ENCODE data around the gene PCDHGA7. TPM values are rescaled to one million over a fixed set of nuclear protein-coding genes. Genes with fewer than 3 reads are reported as not detected.

The PCDHGA7 gene
- total and polyA plus RNA-seq, 12 donors, result 0.37 to 5.0 (median 1.6) TPM

DNA sequence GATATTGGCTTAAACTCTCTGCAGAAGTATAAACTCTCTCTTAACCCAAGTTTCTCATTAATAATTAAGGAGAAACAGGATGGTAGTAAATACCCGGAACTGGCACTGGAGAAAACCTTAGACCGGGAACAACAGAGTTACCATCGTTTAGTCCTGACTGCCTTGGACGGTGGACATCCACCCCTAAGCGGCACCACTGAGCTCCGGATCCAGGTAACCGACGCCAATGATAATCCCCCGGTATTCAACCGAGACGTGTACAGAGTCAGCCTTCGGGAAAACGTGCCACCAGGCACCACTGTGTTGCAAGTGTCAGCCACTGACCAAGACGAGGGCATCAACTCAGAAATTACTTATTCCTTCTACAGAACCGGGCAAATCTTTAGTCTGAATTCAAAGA, 16.1 kb downstream of the PCDHGA7 start:
- no peak overlapping the region for H3K4me3 ChIP-seq
- WGBS, 4 donors, result 19 to 44% (median 23%) methylated on average over 9 to 15 of the region's 15 CpGs
- no peak for DNase-seq
- H3K27ac ChIP-seq, result no peak overlapping the region
- H3K36me3 ChIP-seq (replicated peaks in 1 of 2), result no peaks in the 10 kb centered on the region
- peaks cover 5 to 42% (median 8%) of the 10 kb centered on the region in 3 donors for H3K9me3 ChIP-seq (replicated peaks in 1 of 3)
- no peaks in the 10 kb centered on the region for H3K27me3 ChIP-seq
- no peak for TF ChIP-seq POLR2A (IDR thresholded peaks at IDR 0.05)
- TF ChIP-seq, protein P1, sequence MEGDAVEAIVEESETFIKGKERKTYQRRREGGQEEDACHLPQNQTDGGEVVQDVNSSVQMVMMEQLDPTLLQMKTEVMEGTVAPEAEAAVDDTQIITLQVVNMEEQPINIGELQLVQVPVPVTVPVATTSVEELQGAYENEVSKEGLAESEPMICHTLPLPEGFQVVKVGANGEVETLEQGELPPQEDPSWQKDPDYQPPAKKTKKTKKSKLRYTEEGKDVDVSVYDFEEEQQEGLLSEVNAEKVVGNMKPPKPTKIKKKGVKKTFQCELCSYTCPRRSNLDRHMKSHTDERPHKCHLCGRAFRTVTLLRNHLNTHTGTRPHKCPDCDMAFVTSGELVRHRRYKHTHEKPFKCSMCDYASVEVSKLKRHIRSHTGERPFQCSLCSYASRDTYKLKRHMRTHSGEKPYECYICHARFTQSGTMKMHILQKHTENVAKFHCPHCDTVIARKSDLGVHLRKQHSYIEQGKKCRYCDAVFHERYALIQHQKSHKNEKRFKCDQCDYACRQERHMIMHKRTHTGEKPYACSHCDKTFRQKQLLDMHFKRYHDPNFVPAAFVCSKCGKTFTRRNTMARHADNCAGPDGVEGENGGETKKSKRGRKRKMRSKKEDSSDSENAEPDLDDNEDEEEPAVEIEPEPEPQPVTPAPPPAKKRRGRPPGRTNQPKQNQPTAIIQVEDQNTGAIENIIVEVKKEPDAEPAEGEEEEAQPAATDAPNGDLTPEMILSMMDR (IDR thresholded peaks at IDR 0.05), result no peak
- intact Hi-C loops (cut with DNase I), result no loop called here
- no peaks in the 10 kb centered on the region for H3K4me1 ChIP-seq (replicated peaks in 1 of 2)

GRCh38 chr5:141399555-141400258, 17.2 kb downstream of the PCDHGA7 start:
- no peak for TF ChIP-seq POLR2A (IDR thresholded peaks at IDR 0.05)
- intact Hi-C loops (cut with DNase I), result no loop called here
- H3K9me3 ChIP-seq (replicated peaks in 1 of 3), result peaks cover 5 to 44% (median 8%) of the 10 kb centered on the region in 3 donors
- no peaks in the 10 kb centered on the region for H3K27me3 ChIP-seq
- H3K4me3 ChIP-seq, result no peak overlapping the region
- no peaks in the 10 kb centered on the region for H3K4me1 ChIP-seq (replicated peaks in 1 of 2)
- WGBS, 4 donors, result 19 to 24% (median 21%) methylated on average over 3 to 61 of the region's 61 CpGs
- H3K27ac ChIP-seq, result no peak overlapping the region
- no peak for DNase-seq
- H3K36me3 ChIP-seq (replicated peaks in 1 of 2), result no peaks in the 10 kb centered on the region

DNA sequence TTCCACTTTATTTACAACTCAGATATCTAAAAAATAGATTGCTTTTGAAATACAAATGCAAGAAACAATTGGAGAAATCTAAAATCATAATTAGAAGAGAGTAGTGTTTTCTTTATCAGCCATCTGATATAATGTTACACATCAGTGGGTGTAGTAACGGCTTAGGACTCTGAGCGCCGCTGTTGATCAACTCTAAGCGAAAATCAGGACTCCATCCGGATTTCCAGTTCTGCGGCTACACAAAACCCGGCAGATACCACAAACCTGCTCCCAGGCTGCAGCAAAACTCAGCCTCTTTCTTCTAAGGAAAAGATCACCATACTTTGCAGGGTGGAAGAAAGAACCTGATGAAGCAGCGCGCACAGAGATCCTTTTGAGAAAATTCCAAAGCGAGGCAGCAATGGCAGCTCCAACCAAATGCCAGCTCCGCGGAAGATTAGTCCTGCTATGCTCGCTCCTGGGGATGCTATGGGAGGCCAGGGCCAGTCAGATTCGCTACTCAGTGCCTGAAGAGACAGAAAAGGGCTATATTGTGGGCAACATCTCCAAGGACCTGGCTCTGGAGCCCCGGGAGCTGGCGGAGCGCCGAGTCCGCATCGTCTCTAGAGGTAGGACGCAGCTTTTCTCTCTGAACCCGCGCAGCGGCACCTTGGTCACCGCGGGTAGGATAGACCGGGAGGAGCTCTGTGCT, 20.2 kb downstream of the PCDHGA7 start, which contains the start of gene PCDHGA9:
PCDHGA9 (plus strand) TSS at position 226 of the 691 bp plus-strand sequence; CDS start at position 401, 175 bp downstream.
- no peak for TF ChIP-seq POLR2A (IDR thresholded peaks at IDR 0.05)
- TF ChIP-seq, protein P1 (IDR thresholded peaks at IDR 0.05), result peak in 3 of 6 experiments; percentile 32 to 37 (median 34)
- Histone ChIP-seq H3K36me3 (replicated peaks in 1 of 2) (no peaks in the 10 kb centered on the region), H3K27me3 (no peaks in the 10 kb centered on the region), H3K9me3 (replicated peaks in 1 of 3) (peaks cover 0 to 64% (median 8%) of the 10 kb centered on the region in 3 donors), H3K27ac (no peak within 1 kb of the TSS), H3K4me3 (peak within 1 kb of the TSS in 1 of 4 donors; percentile 41), H3K4me1 (replicated peaks in 1 of 2) (no peaks in the 10 kb centered on the region)
- DNase-seq, result peak in 2 of 7 donors; percentile 34 to 42
- intact Hi-C loops (cut with DNase I), result no loop called here
- WGBS, 4 donors, result 10 to 14% (median 11%) methylated on average over 10 to 27 of the region's 27 CpGs

- no peak for DNase-seq
- Histone ChIP-seq H3K27ac (no peak overlapping the region), H3K4me3 (peak overlapping the region in 1 of 4 donors; percentile 41), H3K27me3 (no peaks in the 10 kb centered on the region), H3K4me1 (replicated peaks in 1 of 2) (no peaks in the 10 kb centered on the region), H3K9me3 (replicated peaks in 1 of 3) (peaks cover 0 to 66% (median 8%) of the 10 kb centered on the region in 3 donors), H3K36me3 (replicated peaks in 1 of 2) (no peaks in the 10 kb centered on the region)
- intact Hi-C loops (cut with DNase I), result no loop called here
- TF ChIP-seq POLR2A (IDR thresholded peaks at IDR 0.05), result no peak
- TF ChIP-seq, protein P1 (IDR thresholded peaks at IDR 0.05), result no peak
- 23 to 32% (median 25%) methylated on average over 20 to 22 of the region's 22 CpGs for WGBS, 4 donors
Measured at GRCh38 chr5:141403387-141403786, 20.8 kb downstream of the PCDHGA7 start.
